Astrocyte (in vitro differentiated cells and primary cell): Measurements from ENCODE around the gene EDC3. TPM values are rescaled to one million over a fixed set of nuclear protein-coding genes. Genes with fewer than 3 reads are reported as not detected.

Experiments used
- DNase-seq: peaks from one replicate; pipeline ENCODE4 v3.0.0-alpha.2; 2010; ENCODE audit warnings: low read depth
- FAIRE-seq: peaks from 2 replicates; lab custom pipeline; 2011; peaks lifted over from hg19 to GRCh38; lab: Jason Lieb, UNC
- H2AFZ ChIP-seq: 2 replicates; pipeline ENCODE4 v1.6.0; 2012; ENCODE audit warnings: low read depth, low read length, inconsistent platforms
- H3K27ac ChIP-seq: 2 replicates; pipeline ENCODE4 v1.5.1; 2011; ENCODE audit warnings: low read depth, low read length, inconsistent platforms
- H3K27me3 ChIP-seq: 2 replicates; pipeline ENCODE4 v1.6.0; 2011; ENCODE audit warnings: low read length, inconsistent platforms; ENCODE audit not compliant: insufficient read depth
- H3K36me3 ChIP-seq: 2 replicates; pipeline ENCODE4 v1.5.1; 2011; ENCODE audit warnings: low read length, inconsistent platforms; ENCODE audit not compliant: insufficient read depth
- H3K4me1 ChIP-seq: 2 replicates; pipeline ENCODE4 v1.5.1; 2011; ENCODE audit warnings: low read length, inconsistent platforms; ENCODE audit not compliant: insufficient read depth
- H3K4me2 ChIP-seq: 2 replicates; pipeline ENCODE4 v1.6.0; 2012; ENCODE audit warnings: low read length, inconsistent platforms
- H3K4me3 ChIP-seq: 2 replicates; pipeline ENCODE4 v1.5.1; 2011; ENCODE audit warnings: low read depth, mild to moderate bottlenecking, low read length, inconsistent platforms; ENCODE audit not compliant: insufficient read depth
- H3K79me2 ChIP-seq: 2 replicates; pipeline ENCODE4 v1.6.0; 2012; ENCODE audit warnings: mild to moderate bottlenecking, low read length, inconsistent platforms; ENCODE audit not compliant: insufficient read depth
- H3K9ac ChIP-seq: 2 replicates; pipeline ENCODE4 v1.6.0; 2012; ENCODE audit warnings: mild to moderate bottlenecking, low read length, inconsistent platforms
- H3K9me3 ChIP-seq: 2 replicates; pipeline ENCODE4 v1.5.1; 2012; ENCODE audit warnings: low read depth, mild to moderate bottlenecking, low read length, inconsistent platforms; ENCODE audit not compliant: insufficient read depth
- H4K20me1 ChIP-seq: 2 replicates; pipeline ENCODE4 v1.6.0; 2012; ENCODE audit warnings: low read length, inconsistent platforms; ENCODE audit not compliant: insufficient read depth
- H3K27ac Mint-ChIP-seq: one replicate; pipeline ENCODE4 v1.8.0; 2021; ENCODE audit warnings: mild to moderate bottlenecking, mixed read lengths; ENCODE audit not compliant: unreplicated experiment
- H3K27me3 Mint-ChIP-seq: one replicate; pipeline ENCODE4 v1.8.0; 2021; ENCODE audit warnings: low read depth, mixed read lengths; ENCODE audit not compliant: unreplicated experiment
- H3K36me3 Mint-ChIP-seq: one replicate; pipeline ENCODE4 v1.8.0; 2021; ENCODE audit warnings: low read depth, mixed read lengths; ENCODE audit not compliant: unreplicated experiment
- H3K4me1 Mint-ChIP-seq: one replicate; pipeline ENCODE4 v1.8.0; 2021; ENCODE audit warnings: low read depth, mixed read lengths; ENCODE audit not compliant: unreplicated experiment
- H3K4me3 Mint-ChIP-seq: one replicate; pipeline ENCODE4 v1.8.0; 2021; ENCODE audit warnings: mild to moderate bottlenecking, moderate library complexity, mixed read lengths; ENCODE audit not compliant: unreplicated experiment
- H3K9me3 Mint-ChIP-seq: one replicate; pipeline ENCODE4 v1.8.0; 2021; ENCODE audit warnings: mild to moderate bottlenecking, mixed read lengths; ENCODE audit not compliant: unreplicated experiment
- EZH2 ChIP-seq: IDR thresholded peaks from 2 replicates; pipeline ENCODE4 v1.6.1; 2012; ENCODE audit warnings: mild to moderate bottlenecking, low read length, inconsistent platforms; ENCODE audit not compliant: insufficient read depth
- total RNA-seq: library from RNA; stranded (reverse); gene quantifications from 2 replicates; pipeline ENCODE4 v1.2.1, GENCODE V29; 2021
- TF ChIP-seq, protein P1 (sequence below): IDR thresholded peaks from 2 replicates; pipeline ENCODE4 v1.5.1; 2011; ENCODE audit warnings: low read depth, mild to moderate bottlenecking, inconsistent platforms, low read length, moderate library complexity; ENCODE audit not compliant: insufficient read depth

EDC3 gene
- total RNA-seq, 1 donor from 2014 or later, result 47.6 TPM

DNA sequence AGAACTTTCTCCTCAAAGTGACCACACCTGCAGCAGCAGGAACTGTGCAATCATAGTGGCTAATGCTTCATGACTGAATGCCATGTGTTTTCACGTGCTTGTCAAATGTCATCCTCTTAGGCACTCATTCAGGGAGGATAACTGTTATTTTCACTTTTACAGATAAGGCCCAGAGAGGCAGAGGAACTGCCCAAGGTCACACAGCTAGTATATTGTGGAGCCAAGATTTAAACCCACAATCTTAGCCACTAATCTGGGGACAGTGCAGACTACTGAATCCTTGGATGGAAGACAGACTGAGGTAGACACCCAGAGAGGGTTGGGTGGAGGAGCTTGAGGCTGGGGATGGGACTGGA, 90.1 kb downstream of the EDC3 start:
- no peaks in the 10 kb centered on the region for H3K9me3 Mint-ChIP-seq
- H3K27ac Mint-ChIP-seq, result no peak overlapping the region
- peaks cover 33% of the 10 kb centered on the region for H3K27me3 Mint-ChIP-seq
- FAIRE-seq (no peak), DNase-seq (no peak)
- H3K4me1 Mint-ChIP-seq, result no peaks in the 10 kb centered on the region
- TF ChIP-seq, protein P1, sequence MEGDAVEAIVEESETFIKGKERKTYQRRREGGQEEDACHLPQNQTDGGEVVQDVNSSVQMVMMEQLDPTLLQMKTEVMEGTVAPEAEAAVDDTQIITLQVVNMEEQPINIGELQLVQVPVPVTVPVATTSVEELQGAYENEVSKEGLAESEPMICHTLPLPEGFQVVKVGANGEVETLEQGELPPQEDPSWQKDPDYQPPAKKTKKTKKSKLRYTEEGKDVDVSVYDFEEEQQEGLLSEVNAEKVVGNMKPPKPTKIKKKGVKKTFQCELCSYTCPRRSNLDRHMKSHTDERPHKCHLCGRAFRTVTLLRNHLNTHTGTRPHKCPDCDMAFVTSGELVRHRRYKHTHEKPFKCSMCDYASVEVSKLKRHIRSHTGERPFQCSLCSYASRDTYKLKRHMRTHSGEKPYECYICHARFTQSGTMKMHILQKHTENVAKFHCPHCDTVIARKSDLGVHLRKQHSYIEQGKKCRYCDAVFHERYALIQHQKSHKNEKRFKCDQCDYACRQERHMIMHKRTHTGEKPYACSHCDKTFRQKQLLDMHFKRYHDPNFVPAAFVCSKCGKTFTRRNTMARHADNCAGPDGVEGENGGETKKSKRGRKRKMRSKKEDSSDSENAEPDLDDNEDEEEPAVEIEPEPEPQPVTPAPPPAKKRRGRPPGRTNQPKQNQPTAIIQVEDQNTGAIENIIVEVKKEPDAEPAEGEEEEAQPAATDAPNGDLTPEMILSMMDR, result no peak
- no peak for TF ChIP-seq EZH2
- no peaks in the 10 kb centered on the region for H3K79me2 ChIP-seq
- H3K4me2 ChIP-seq, result no peak overlapping the region
- H3K27ac ChIP-seq, result no peak overlapping the region
- no peaks in the 10 kb centered on the region for H3K4me1 ChIP-seq
- H3K27me3 ChIP-seq, result no peaks in the 10 kb centered on the region
- H3K9ac ChIP-seq, result no peak overlapping the region
- no peak overlapping the region for H3K4me3 Mint-ChIP-seq
- H3K36me3 Mint-ChIP-seq, result no peaks in the 10 kb centered on the region
- H2AFZ ChIP-seq, result no peak overlapping the region
- H4K20me1 ChIP-seq, result peaks cover 6% of the 10 kb centered on the region
- H3K4me3 ChIP-seq, result no peak overlapping the region
- H3K36me3 ChIP-seq, result no peaks in the 10 kb centered on the region
- H3K9me3 ChIP-seq, result no peaks in the 10 kb centered on the region

DNA sequence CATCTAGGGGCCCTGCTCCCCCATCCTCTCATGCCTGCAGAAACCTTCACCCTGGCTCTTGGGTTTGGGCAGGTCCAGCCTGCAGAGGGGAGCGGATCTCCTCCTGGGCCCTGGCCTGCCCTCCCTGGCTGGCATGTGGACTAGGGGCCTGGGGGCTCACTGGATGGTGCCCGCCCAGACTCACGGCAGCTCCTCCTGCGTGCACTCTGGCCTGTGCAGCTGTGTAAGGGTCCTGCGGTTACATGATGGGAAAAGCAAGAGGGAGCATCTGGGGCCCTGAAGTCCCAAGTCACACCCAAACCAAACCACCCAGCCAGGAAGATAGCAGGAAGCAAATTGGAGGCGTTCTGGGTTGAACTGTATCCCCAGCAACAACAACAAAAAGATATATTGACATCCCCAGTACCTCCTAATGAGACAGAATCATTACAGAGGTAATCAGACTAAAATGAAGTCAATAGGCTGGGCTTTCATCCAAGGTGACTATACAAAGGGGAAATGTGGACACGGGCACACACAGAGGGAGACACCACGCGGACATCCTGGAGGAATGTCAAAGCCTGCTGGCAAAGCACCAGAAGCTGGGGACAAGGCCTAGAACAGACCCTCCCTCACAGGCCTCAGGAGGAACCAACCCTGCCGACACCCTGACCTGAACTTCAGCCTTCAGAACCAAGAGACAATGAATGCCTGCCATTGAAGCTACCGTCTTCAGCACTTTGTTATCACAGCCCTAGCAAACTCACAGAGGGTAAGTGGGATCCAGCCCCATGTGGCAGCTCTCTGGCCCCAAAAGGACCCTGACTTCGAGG, 90.6 kb downstream of the EDC3 start:
- H3K9ac ChIP-seq, result no peak overlapping the region
- TF ChIP-seq EZH2, result no peak
- TF ChIP-seq, protein P1, result no peak
- no peaks in the 10 kb centered on the region for H3K79me2 ChIP-seq
- no peak overlapping the region for H2AFZ ChIP-seq
- H3K27me3 ChIP-seq, result no peaks in the 10 kb centered on the region
- H3K9me3 ChIP-seq, result no peaks in the 10 kb centered on the region
- H3K4me1 Mint-ChIP-seq, result no peaks in the 10 kb centered on the region
- no peak overlapping the region for H3K27ac ChIP-seq
- H4K20me1 ChIP-seq, result peaks cover 10% of the 10 kb centered on the region
- H3K27me3 Mint-ChIP-seq, result peaks cover 33% of the 10 kb centered on the region
- no peak overlapping the region for H3K4me2 ChIP-seq
- H3K4me1 ChIP-seq, result no peaks in the 10 kb centered on the region
- FAIRE-seq, result no peak
- no peaks in the 10 kb centered on the region for H3K36me3 ChIP-seq
- no peaks in the 10 kb centered on the region for H3K36me3 Mint-ChIP-seq
- DNase-seq, result no peak
- no peak overlapping the region for H3K27ac Mint-ChIP-seq
- no peaks in the 10 kb centered on the region for H3K9me3 Mint-ChIP-seq
- H3K4me3 ChIP-seq, result no peak overlapping the region
- H3K4me3 Mint-ChIP-seq, result no peak overlapping the region
